ENCODE results near the gene GPM6B.

DNA sequence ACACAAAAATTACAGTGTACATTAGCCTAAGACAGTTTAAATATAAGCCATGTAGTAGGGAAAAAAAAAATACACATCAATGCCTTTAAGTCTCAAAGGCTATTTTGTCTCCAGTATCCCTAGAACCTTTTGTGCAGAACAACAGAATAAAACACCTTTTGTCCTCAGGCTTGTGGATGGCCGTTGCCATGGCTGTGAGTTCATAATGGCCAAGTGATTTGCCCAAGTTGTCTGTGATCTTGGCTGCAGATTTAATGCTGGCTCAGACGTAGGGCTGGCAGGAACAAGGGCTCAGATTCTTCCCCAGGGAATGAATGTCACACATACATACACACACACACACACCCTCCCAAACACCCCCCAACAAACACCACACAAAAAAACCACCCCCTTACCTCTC lies 25.3 kb downstream of the GPM6B start:
- TF ChIP-seq, protein P1, sequence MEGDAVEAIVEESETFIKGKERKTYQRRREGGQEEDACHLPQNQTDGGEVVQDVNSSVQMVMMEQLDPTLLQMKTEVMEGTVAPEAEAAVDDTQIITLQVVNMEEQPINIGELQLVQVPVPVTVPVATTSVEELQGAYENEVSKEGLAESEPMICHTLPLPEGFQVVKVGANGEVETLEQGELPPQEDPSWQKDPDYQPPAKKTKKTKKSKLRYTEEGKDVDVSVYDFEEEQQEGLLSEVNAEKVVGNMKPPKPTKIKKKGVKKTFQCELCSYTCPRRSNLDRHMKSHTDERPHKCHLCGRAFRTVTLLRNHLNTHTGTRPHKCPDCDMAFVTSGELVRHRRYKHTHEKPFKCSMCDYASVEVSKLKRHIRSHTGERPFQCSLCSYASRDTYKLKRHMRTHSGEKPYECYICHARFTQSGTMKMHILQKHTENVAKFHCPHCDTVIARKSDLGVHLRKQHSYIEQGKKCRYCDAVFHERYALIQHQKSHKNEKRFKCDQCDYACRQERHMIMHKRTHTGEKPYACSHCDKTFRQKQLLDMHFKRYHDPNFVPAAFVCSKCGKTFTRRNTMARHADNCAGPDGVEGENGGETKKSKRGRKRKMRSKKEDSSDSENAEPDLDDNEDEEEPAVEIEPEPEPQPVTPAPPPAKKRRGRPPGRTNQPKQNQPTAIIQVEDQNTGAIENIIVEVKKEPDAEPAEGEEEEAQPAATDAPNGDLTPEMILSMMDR (IDR thresholded peaks at IDR 0.05; ENCODE audit: insufficient read depth, low read length): no peak
- TF ChIP-seq SPI1 (IDR thresholded peaks at IDR 0.05; ENCODE audit: borderline replicate concordance, low read depth) (no peak), POLR2AphosphoS5 (IDR thresholded peaks at IDR 0.05; ENCODE audit: low read depth) (no peak)
